Measurements from ENCODE around the gene USP36.

GRCh38 chr17:78878871-78879527 is 38.4 kb upstream of the USP36 start:
- TF ChIP-seq CTCF (conservative IDR thresholded peaks at IDR 0.05; ENCODE audit: low read length) (no peak), EZH2phosphoT487 (IDR thresholded peaks at IDR 0.05; ENCODE audit: borderline replicate concordance, low read depth, low read length) (no peak)

Measured in OCI-LY7 (cell line).